GM12872 (cell line): ENCODE data around the gene RBM15.

Experiments
- TF ChIP-seq, protein P1 (sequence below): IDR thresholded peaks from 3 replicates; pipeline ENCODE4 v1.5.1; 2011; ENCODE audit warnings: low read depth, mild to moderate bottlenecking, low read length, moderate library complexity; ENCODE audit not compliant: insufficient read depth

RBM15 gene

DNA sequence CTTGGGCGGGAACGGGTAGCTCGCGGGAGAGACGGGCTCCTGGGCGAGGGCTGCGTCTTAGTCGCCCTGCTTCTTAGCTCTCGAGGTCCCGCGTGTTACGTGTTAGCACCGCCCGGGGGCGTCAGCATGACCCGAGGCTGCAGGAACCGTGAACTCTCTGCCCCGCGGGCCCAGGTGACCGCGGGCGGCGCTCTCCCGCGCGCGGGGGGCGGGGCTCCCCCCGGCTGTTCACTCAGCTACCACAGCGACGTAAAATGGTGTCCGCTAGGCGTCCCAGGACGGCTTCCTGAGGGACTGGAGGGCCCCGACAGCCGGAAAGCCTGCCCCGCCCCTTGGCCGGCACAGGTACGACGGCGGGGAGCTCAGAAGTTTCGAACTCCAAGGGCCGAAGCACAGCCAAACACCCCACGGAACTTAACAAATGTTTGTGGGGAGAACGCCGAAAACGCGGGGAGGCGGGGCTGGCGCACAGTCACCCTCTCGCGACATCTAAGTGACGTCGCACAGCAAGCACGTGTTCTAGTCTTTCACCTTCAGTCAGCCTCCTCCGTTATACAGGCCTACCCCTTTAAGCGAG is 780 bp upstream of the RBM15 start:
- TF ChIP-seq, protein P1, sequence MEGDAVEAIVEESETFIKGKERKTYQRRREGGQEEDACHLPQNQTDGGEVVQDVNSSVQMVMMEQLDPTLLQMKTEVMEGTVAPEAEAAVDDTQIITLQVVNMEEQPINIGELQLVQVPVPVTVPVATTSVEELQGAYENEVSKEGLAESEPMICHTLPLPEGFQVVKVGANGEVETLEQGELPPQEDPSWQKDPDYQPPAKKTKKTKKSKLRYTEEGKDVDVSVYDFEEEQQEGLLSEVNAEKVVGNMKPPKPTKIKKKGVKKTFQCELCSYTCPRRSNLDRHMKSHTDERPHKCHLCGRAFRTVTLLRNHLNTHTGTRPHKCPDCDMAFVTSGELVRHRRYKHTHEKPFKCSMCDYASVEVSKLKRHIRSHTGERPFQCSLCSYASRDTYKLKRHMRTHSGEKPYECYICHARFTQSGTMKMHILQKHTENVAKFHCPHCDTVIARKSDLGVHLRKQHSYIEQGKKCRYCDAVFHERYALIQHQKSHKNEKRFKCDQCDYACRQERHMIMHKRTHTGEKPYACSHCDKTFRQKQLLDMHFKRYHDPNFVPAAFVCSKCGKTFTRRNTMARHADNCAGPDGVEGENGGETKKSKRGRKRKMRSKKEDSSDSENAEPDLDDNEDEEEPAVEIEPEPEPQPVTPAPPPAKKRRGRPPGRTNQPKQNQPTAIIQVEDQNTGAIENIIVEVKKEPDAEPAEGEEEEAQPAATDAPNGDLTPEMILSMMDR = peak; percentile 54; the same call in 2 of the 3 replicates

DNA sequence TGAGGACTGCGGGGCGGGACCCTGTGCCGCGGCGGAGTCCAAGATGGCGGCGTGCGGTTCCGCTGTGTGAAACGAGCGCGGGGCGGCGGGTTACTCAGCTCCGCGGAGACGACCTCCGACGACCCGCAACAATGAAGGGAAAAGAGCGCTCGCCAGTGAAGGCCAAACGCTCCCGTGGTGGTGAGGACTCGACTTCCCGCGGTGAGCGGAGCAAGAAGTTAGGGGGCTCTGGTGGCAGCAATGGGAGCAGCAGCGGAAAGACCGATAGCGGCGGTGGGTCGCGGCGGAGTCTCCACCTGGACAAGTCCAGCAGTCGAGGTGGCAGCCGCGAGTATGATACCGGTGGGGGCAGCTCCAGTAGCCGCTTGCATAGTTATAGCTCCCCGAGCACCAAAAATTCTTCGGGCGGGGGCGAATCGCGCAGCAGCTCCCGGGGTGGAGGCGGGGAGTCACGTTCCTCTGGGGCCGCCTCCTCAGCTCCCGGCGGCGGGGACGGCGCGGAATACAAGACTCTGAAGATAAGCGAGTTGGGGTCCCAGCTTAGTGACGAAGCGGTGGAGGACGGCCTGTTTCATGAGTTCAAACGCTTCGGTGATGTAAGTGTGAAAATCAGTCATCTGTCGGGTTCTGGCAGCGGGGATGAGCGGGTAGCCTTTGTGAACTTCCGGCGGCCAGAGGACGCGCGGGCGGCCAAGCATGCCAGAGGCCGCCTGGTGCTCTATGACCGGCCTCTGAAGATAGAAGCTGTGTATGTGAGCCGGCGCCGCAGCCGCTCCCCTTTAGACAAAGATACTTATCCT is 430 bp downstream of the RBM15 start:
- TF ChIP-seq, protein P1 = peak; percentile 52; the same call in 2 of the 3 replicates

DNA sequence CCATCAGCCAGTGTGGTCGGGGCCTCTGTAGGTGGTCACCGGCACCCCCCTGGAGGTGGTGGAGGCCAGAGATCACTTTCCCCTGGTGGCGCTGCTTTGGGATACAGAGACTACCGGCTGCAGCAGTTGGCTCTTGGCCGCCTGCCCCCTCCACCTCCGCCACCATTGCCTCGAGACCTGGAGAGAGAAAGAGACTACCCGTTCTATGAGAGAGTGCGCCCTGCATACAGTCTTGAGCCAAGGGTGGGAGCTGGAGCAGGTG is 961 bp downstream of the RBM15 start:
- TF ChIP-seq, protein P1 = no peak

DNA sequence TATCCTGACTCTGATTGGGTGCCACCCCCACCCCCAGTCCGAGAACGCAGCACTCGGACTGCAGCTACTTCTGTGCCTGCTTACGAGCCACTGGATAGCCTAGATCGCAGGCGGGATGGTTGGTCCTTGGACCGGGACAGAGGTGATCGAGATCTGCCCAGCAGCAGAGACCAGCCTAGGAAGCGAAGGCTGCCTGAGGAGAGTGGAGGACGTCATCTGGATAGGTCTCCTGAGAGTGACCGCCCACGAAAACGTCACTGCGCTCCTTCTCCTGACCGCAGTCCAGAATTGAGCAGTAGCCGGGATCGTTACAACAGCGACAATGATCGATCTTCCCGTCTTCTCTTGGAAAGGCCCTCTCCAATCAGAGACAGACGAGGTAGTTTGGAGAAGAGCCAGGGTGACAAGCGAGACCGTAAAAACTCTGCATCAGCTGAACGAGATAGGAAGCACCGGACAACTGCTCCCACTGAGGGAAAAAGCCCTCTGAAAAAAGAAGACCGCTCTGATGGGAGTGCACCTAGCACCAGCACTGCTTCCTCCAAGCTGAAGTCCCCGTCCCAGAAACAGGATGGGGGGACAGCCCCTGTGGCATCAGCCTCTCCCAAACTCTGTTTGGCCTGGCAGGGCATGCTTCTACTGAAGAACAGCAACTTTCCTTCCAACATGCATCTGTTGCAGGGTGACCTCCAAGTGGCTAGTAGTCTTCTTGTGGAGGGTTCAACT is 2.1 kb downstream of the RBM15 start:
- TF ChIP-seq, protein P1 = no peak

DNA sequence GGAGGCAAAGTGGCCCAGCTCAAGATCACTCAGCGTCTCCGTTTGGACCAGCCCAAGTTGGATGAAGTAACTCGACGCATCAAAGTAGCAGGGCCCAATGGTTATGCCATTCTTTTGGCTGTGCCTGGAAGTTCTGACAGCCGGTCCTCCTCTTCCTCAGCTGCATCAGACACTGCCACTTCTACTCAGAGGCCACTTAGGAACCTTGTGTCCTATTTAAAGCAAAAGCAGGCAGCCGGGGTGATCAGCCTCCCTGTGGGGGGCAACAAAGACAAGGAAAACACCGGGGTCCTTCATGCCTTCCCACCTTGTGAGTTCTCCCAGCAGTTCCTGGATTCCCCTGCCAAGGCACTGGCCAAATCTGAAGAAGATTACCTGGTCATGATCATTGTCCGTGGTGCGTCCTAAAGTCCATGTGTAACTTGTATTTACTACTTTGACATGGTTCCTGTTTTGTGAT is 2.7 kb downstream of the RBM15 start:
- TF ChIP-seq, protein P1 = no peak

DNA sequence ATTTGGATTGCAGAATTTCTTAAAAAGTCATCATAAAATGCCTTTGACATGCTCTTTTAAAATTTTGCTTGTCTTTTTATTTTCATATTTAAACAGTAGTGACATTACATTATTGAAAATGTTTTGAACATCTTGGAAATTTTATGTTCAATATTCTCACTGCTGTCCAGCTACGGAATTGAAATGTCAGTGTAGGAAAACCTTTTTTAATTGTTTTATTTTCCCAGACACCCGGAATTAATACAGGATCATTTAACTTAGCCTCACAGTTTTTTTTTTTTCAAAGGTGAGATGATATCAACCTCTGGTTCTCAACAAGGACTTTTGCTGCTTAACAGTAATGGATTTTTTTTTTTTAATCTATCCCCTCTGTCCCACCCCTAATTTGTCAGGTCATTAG is 4.1 kb downstream of the RBM15 start:
- TF ChIP-seq, protein P1 = no peak

DNA sequence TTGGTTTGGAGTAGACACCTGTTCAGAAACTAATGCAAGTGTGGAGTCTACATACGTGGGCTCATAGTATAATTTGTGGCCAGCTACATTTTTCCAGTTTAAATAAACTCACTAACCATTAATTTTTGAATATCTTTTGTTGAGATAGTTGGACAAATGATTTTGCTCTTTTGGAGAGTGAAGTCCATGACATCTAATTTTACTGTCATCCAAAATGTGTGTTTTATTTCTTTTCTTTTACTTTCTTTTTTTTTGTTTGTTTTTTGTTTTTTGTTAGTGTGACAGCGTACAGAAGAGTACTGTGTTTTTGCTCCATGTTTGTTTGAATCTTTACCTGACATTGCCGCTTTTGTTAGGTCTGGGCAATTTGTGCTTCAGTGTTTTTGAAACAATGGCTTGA is 5.0 kb downstream of the RBM15 start:
- TF ChIP-seq, protein P1 = no peak
